Right lobe of liver (tissue), 4 donors: ENCODE measurements around the gene SPATS2L.

Experiments
- CTCF ChIP-seq, 4 donors: fragments of 200-600 bp in 3 of 4; fragments of 450-650 bp in 1 of 4; IDR thresholded peaks; one replicate each; pipeline versions ENCODE4 v1.5.1 to v1.8.0; 2016 to 2022; ENCODE audit warnings: antibody characterized with exemption in 4 of 4, mild to moderate bottlenecking in 2 of 4
- POLR2A ChIP-seq: fragments of 450-650 bp; IDR thresholded peaks from one replicate; pipeline ENCODE4 v1.6.1; 2017; ENCODE audit warnings: antibody characterized with exemption, mild to moderate bottlenecking
- donor health status: DM: no; HTN: no; CAD: no.
- donor health status: DM: no; HTN: no; CAD: no.
- donor health status: DM: no; HTN: yes; CAD: no.

GRCh38 chr2:200394045-200394444 lies 87.6 kb downstream of the SPATS2L start:
- TF ChIP-seq CTCF (IDR thresholded peaks at IDR 0.05): no peak
- no peak for TF ChIP-seq POLR2A
